Heart right ventricle (tissue), 16 donors: Measurements from ENCODE around the gene ZNRF1. TPM values are rescaled to one million over a fixed set of nuclear protein-coding genes. Genes with fewer than 3 reads are reported as not detected.

Experiments used
- ATAC-seq, 8 donors: fragments of 200-7000 bp; cut with Tn5 transposase; one replicate each; pipeline ENCODE4 v1.9.1; 2020; ENCODE audit warnings: mild to moderate bottlenecking in 8 of 8, moderate library complexity in 8 of 8, moderate number of reproducible peaks in 1 of 8
- DNase-seq, 2 donors: peaks; one replicate each; pipeline ENCODE4 v3.0.0-alpha.2; 2020
- H3K27ac ChIP-seq, 10 donors: fragments of 200-600 bp; sonication (generic) in 2 of 10; one replicate each; pipeline versions ENCODE4 v1.5.0 to v1.8.0; 2020 to 2022; ENCODE audit warnings: mild to moderate bottlenecking in 3 of 10
- H3K27me3 ChIP-seq, 7 donors: fragments of 200-600 bp; one replicate each; pipeline ENCODE4 v1.8.0; 2021 to 2022; ENCODE audit warnings: mild to moderate bottlenecking in 2 of 7
- H3K36me3 ChIP-seq, 9 donors: fragments of 200-600 bp; sonication (generic) in 1 of 9; one replicate each; pipeline versions ENCODE4 v1.5.0 to v1.8.0; 2020 to 2022; ENCODE audit warnings: mild to moderate bottlenecking in 2 of 9
- H3K4me1 ChIP-seq, 9 donors: fragments of 200-600 bp; sonication (generic) in 1 of 9; one replicate each; pipeline versions ENCODE4 v1.5.0 to v1.8.0; 2020 to 2022; ENCODE audit warnings: mild to moderate bottlenecking in 4 of 9
- H3K4me3 ChIP-seq, 10 donors: fragments of 200-600 bp; sonication (generic) in 2 of 10; one replicate each; pipeline versions ENCODE4 v1.5.0 to v1.8.0; 2020 to 2022; ENCODE audit warnings: mild to moderate bottlenecking in 7 of 10, moderate library complexity in 2 of 10
- H3K9me3 ChIP-seq, 11 donors: fragments of 200-600 bp in 10 of 11; sonication (generic) in 2 of 11; one replicate each; pipeline versions ENCODE4 v1.5.0 to v1.8.0; 2013 to 2022; ENCODE audit warnings: mild to moderate bottlenecking in 2 of 11, control low read depth in 1 of 11, moderate library complexity in 1 of 11
- WGBS, 2 donors: extraction: QIAGEN DNeasy Blood & Tissue Kit; methylation state at CpG; one replicate each; pipeline ENCODE4 v1.1.7; 2013; ENCODE audit warnings: inconsistent platforms in 1 of 2; 5-methylcytosine and 5-hydroxymethylcytosine counted together
- intact Hi-C, 10 donors: fragments of 100-400 bp; cut with DNase I; formaldehyde crosslinking; loops; one replicate each; pipeline versions ENCODE4 v1.11.1 to v1.14.2; 2022
- polyA plus RNA-seq, 2 donors: library from polyadenylated mRNA; stranded (reverse); fragments of 200-250 nt; gene quantifications; one replicate each; pipeline ENCODE4 v1.2.3, GENCODE V29; 2013
- total RNA-seq, 10 donors: library from RNA; stranded (reverse); fragmentation: NEBNext Ultra II Directional in 3 of 10; extraction: Animal tissue kit (Norgen Biotek cat#: 25700) in 3 of 10; gene quantifications; one replicate each; pipeline versions ENCODE4 v1.2.1 to v1.2.4, GENCODE V29; 2021 to 2023
- TF ChIP-seq, protein P1 (sequence below), 9 donors: fragments of 200-600 bp; sonication (generic) in 2 of 9; IDR thresholded peaks; one replicate each; pipeline versions ENCODE4 v1.5.0 to v1.8.0; 2021 to 2022; ENCODE audit warnings: antibody characterized with exemption in 9 of 9, mild to moderate bottlenecking in 5 of 9, moderate library complexity in 1 of 9
- donor health status: Arrhythmogenic right ventricular cardiomyopathy.
- donor health status: ischemic (EF 13 %, LVEDD 7.1; RV severe dilation, severe dysfunction).
- donor health status: healthy with polysubstance abuse.
- donor health status: DM: no; HTN: yes; CAD: no.
- donor health status: DM: no; HTN: no; CAD: no.
- donor health status: ischemic (EF 25% LVEDD 6.9; RV normal size, moderate dysfunction).
- donor health status: ischemic (EF 25% LVEDD 5.7; RV mildly dilated, moderate dysfunction).
- donor health status: healthy.
- donor health status: DM: yes; HTN: yes; CAD: no.
- donor health status: Ischemic cardiomyopathy.
- donor health status: ischemic (EF 35%, LVEDD 5.7; RV mildly dilated, moderate dysfunction).
- donor health status: nonischemic (EF 11% LVEDD 7.7; RV severe dilation, severe dysfunction).
- donor health status: DM: yes; HTN: yes; CAD: no.
- donor health status: PGD.
- donor health status: ischemic (EF 29% LVEDD 5.4; RV normal size, mild dysfunction).
- donor health status: nonischemic (EF 23%, LVEDD 6.1; RV moderate dilation, normal function).

The ZNRF1 gene
- total and polyA plus RNA-seq, 12 donors = 13.1 to 30.8 (median 20.8) TPM

DNA sequence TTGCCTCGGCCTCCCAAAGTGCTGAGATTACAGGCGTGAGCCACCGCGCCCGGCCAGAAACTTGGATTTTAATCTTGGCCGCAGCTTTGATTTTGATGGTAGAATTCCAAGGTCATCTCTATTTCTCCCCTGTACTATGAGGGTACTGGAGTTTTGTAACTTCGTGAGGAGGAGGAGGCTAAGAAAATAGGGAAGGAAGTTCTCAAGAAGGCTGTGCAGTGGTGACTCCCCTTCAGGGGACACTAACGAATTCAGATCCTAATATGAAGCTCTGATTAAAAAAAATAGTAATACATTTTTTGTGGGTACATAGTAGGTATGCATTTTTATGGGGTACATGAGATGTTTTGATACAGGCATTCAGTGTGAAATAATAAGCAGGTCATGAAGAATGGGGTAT, 61.9 kb downstream of the ZNRF1 start:
- TF ChIP-seq, protein P1, sequence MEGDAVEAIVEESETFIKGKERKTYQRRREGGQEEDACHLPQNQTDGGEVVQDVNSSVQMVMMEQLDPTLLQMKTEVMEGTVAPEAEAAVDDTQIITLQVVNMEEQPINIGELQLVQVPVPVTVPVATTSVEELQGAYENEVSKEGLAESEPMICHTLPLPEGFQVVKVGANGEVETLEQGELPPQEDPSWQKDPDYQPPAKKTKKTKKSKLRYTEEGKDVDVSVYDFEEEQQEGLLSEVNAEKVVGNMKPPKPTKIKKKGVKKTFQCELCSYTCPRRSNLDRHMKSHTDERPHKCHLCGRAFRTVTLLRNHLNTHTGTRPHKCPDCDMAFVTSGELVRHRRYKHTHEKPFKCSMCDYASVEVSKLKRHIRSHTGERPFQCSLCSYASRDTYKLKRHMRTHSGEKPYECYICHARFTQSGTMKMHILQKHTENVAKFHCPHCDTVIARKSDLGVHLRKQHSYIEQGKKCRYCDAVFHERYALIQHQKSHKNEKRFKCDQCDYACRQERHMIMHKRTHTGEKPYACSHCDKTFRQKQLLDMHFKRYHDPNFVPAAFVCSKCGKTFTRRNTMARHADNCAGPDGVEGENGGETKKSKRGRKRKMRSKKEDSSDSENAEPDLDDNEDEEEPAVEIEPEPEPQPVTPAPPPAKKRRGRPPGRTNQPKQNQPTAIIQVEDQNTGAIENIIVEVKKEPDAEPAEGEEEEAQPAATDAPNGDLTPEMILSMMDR (IDR thresholded peaks at IDR 0.05) = no peak
- Histone ChIP-seq H3K27me3 (no peaks in the 10 kb centered on the region), H3K9me3 (no peaks in the 10 kb centered on the region), H3K36me3 (no peaks in the 10 kb centered on the region), H3K4me1 (peaks cover 8 to 89% (median 46%) of the 10 kb centered on the region in 9 donors), H3K4me3 (no peak overlapping the region), H3K27ac (no peak overlapping the region)
- DNase-seq = no peak
- ATAC-seq = no peak
- intact Hi-C loops = loop anchor here in 3 of 10 donors (5.0 kb wide), 1 partner anchor 47 kb away; no protein-coding TSS in a partner anchor
- WGBS, 2 donors = 61 to 71% methylated on average over 8 of the region's 8 CpGs

DNA sequence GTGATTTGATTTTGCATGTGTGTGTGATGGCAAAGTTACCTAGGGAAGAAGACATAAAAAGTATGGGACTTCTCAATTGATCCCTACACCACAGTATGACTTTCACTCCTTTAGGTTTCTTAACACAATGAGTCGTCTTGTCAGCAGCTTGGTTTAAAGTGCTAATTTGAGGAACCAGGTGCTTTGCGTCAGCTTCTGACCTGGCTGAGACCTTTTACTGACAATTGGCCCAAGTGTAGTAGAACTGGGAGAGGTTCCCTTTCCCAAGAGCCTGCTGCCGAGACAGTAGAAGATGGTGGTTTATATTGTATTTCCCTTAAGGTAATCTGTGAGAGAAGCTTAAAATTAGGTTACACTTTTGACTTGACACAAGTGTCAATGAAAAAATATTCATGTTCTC, 62.8 kb downstream of the ZNRF1 start:
- TF ChIP-seq, protein P1 (IDR thresholded peaks at IDR 0.05) = no peak
- H3K27ac ChIP-seq = peak overlapping the region in 9 of 10 donors; percentile 24 to 78 (median 63)
- H3K27me3 ChIP-seq = no peaks in the 10 kb centered on the region
- intact Hi-C loops = loop anchor here in 3 of 10 donors (2.0 to 5.0 kb wide), 2 partner anchors 15 to 46 kb away; no protein-coding TSS in a partner anchor
- ATAC-seq = no peak
- no peaks in the 10 kb centered on the region for H3K36me3 ChIP-seq
- 51 to 53% methylated on average over 3 of the region's 3 CpGs for WGBS, 2 donors
- peaks cover 8 to 82% (median 46%) of the 10 kb centered on the region in 9 donors for H3K4me1 ChIP-seq
- no peak for DNase-seq
- no peaks in the 10 kb centered on the region for H3K9me3 ChIP-seq
- no peak overlapping the region for H3K4me3 ChIP-seq

DNA sequence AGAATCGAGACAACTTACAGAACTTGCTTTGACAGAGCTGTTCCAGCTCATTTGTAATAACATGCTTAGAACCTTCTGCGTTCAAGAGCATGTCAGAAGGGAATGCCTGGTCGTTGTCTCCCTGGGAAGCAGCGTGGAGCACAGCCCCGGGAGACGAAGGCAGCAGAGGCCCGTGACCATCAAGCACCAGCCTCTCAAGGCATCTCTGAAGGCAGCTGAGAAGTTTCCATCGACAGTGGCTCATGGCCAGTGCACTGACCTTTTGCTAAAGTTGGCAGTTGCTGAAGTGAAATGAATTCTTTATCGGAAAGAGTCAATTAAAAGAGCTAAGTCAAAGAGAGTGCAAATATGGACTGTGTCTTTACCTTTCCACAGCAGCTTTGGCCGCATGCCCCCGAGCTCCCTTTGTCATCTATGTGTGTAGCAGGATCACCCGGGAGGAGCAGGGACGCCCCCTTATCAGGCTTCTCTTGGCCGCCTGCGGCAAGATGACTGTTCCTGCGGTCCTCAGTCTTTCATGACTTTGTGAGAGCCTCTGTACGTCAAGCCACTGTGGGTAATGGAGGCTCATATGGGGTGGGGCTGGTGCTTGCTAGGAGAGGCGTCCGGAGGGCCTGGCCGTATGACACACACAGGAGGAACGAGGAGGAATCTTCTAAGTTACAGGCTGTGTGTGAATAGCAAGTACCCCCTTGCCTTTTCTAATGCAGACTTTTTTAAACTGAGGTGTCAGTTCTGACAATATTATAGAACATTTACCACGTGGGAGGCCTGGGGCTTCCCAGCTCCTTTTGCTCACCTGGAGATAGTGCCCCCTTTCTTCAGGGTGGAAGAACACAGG, 63.5 kb downstream of the ZNRF1 start:
- WGBS, 2 donors = 32 to 41% methylated on average over 22 of the region's 22 CpGs
- intact Hi-C loops = loop anchor here in 3 of 10 donors (2.0 to 5.0 kb wide), 2 partner anchors 16 to 45 kb away; no protein-coding TSS in a partner anchor
- Histone ChIP-seq H3K9me3 (no peaks in the 10 kb centered on the region), H3K27ac (peak overlapping the region; percentile 24 to 78 (median 62)), H3K4me1 (peaks cover 8 to 76% (median 42%) of the 10 kb centered on the region in 9 donors), H3K36me3 (no peaks in the 10 kb centered on the region), H3K27me3 (no peaks in the 10 kb centered on the region), H3K4me3 (peak overlapping the region in 2 of 10 donors; percentile 6 to 19)
- DNase-seq (peak; percentile 61 to 80), ATAC-seq (peak; percentile 56 to 91 (median 78))
- TF ChIP-seq, protein P1 (IDR thresholded peaks at IDR 0.05) = no peak

DNA sequence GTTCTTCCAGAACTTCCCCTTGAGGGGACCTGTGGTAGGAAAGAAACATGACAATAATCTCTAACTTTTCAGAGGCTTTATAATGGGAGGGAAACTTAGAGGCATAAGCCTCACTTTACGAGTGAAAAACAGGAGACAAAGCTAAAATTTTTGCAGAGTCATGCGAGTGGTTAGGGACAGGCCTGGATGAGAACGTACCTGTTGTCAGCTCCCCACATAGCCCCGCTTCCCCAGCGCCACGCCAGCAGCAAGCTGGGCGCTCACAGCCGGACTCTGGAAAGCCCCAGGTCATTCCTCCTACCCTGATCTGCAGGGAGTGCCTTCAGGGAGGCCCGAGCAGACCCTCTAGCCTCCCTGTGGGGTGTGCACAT, 64.1 kb downstream of the ZNRF1 start:
- Histone ChIP-seq H3K9me3 (no peaks in the 10 kb centered on the region), H3K27ac (peak overlapping the region in 9 of 10 donors; percentile 24 to 78 (median 63)), H3K4me3 (no peak overlapping the region), H3K27me3 (no peaks in the 10 kb centered on the region), H3K4me1 (peaks cover 8 to 76% (median 36%) of the 10 kb centered on the region in 9 donors), H3K36me3 (no peaks in the 10 kb centered on the region)
- DNase-seq (no peak), ATAC-seq (peak in 2 of 8 donors; percentile 22 to 26)
- 90 to 92% methylated on average over 9 of the region's 9 CpGs for WGBS, 2 donors
- TF ChIP-seq, protein P1 (IDR thresholded peaks at IDR 0.05) = peak in 2 of 9 donors; percentile 14 to 17
- intact Hi-C loops = loop anchor here in 3 of 10 donors (2.0 to 5.0 kb wide), 2 partner anchors 16 to 44 kb away; no protein-coding TSS in a partner anchor
